HepG2 (cell line): ENCODE measurements around the gene MBIP. TPM values are rescaled to one million over a fixed set of nuclear protein-coding genes. Genes with fewer than 3 reads are reported as not detected.

ENCODE experiments used
- polyA plus RNA-seq, 8 experiments: library from polyadenylated mRNA; depleted of rRNA in 3 of 8; stranded (reverse) in 7 of 8; unstranded in 1 of 8; fragments of >200 nt; fragmentation: Illumina TruSeq in 4 of 8; extraction: Trizol in 4 of 8; gene quantifications; 2 replicates each; pipeline versions ENCODE4 v1.2.1 to v1.2.3, GENCODE V29; 2011 to 2016; ENCODE audit warnings: low read depth in 4 of 8, missing spikeins in 1 of 8, mixed read lengths in 1 of 8; ENCODE audit not compliant: insufficient read depth in 1 of 8
- total RNA-seq, 5 experiments: library from RNA; depleted of rRNA; stranded (reverse); fragments of >200 nt; fragmentation: Illumina TruSeq; extraction: Trizol; gene quantifications; 2 replicates each; pipeline ENCODE4 v1.2.3, GENCODE V29; 2016; ENCODE audit warnings: low read depth in 1 of 5

MBIP gene
- total and polyA plus RNA-seq, 2 of the 13 experiments (the other 11 are each of a cell fraction or from before 2014, with no cell fraction given): 48.1 to 48.6 TPM

Other genes with a start within 250 kb of the MBIP start
- not detected in 2 replicates for gene PTCSC3, start 143.9 kb downstream of the MBIP start, total RNA-seq (2016; rRNA removed; fragmentation: Illumina TruSeq; extraction: Trizol)
- not detected in 2 replicates for gene PTCSC3, start 143.9 kb downstream of the MBIP start, polyA plus RNA-seq (2011; rRNA removed)
- gene NKX2-1, start 199.6 kb upstream of the MBIP start, total RNA-seq (2016; rRNA removed; fragmentation: Illumina TruSeq; extraction: Trizol): not detected in 2 replicates
- not detected in 2 replicates for gene NKX2-1, start 199.6 kb upstream of the MBIP start, polyA plus RNA-seq (2011; rRNA removed)